Endometrial microvascular endothelial cells (primary cell): ENCODE data around the gene DISP3. TPM values are rescaled to one million over a fixed set of nuclear protein-coding genes. Genes with fewer than 3 reads are reported as not detected.

Experiments used
- in situ Hi-C: cut with HindIII; loops from 2 replicates; pipeline ENCODE4 v1.10.0; 2017; ENCODE audit warnings: low sequenced_read_pairs, low pct_unique_long_range_greater_than_20kb; ENCODE audit errors: inconsistent ontology term
- total RNA-seq: library from RNA; depleted of rRNA; stranded (reverse); fragments of >200 nt; gene quantifications from one replicate; pipeline ENCODE4 v1.2.3, GENCODE V29; 2015; ENCODE audit errors: inconsistent ontology term

The DISP3 gene
- total RNA-seq, 1 donor from 2014 or later, result 0.56 TPM

DNA sequence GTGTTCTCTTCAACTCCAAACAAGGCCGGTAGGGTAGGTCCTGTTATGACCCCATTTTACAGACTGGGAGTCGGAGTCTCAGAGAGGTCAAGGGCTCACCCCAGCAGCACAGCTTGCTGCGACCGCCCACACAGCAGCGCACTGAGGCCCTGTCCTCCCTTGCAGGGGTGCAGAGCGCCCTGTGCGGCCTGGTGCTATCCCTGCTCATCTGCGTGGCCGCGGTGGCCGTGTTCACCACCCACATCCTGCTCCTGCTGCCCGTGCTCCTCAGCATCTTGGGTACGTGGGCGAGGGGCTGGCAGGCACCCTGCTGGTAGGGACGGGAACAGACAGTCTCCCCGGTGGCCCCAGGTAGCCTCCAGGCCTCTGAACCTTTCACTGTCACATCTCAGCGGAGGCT is 55.9 kb downstream of the DISP3 start:
- in situ Hi-C loops, result no loop called here

DNA sequence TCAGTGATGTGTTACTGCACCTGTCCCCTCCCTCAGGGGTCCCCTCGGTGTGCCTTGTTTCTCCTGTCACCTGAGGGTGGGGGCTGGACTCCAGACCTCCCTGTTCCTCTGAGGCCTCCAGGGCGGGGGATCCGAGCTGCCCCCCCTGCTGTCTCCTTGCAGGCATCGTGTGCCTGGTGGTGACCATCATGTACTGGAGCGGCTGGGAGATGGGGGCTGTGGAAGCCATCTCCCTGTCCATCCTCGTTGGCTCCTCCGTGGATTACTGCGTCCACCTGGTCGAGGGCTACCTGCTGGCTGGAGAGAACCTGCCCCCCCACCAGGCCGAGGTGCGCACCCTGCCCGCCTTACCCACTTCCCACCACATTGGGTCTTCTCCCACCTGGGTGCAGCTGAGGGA is 56.4 kb downstream of the DISP3 start:
- in situ Hi-C loops, result no loop called here

- in situ Hi-C loops, result no loop called here
Observed at GRCh38 chr1:11535761-11536572, 57.0 kb downstream of the DISP3 start.

DNA sequence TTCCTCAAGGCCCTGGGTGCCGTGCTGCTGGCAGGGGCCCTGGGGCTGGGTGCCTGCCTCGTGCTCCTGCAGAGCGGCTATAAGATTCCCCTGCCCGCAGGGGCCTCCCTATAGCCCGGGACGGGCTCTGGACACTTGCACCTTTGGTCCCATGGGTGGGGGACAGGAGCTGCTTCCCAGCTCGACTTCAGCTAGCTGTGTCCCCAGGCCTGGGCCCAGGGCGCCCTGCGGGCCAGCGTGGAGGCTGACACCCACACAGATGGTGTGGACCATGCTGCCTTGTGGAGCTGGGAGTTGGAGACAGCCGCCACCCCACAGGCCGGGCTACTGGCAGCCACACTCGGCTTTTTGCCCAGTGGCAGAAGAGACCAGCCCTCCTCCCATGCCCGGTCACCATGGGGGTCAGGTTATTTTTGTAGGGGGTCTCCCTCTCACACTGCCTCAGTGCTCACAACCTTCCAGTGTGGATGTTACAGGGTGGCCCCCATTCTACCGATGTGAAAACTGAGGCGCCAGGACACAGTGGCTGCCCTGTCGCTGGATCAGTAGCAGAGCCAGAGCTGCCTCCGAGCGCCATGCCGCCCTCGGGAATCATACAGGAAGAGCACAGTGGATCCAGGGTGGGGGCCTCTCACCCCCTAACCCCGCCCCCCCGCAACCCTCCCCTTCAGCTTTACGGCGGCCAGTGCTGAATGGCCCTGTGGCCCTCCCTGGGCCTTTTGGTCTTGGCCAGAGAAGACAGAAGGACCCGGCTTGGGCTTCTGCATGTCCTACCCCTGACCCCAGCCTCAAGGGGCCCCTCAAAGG is 57.8 kb downstream of the DISP3 start:
- in situ Hi-C loops, result no loop called here

DNA sequence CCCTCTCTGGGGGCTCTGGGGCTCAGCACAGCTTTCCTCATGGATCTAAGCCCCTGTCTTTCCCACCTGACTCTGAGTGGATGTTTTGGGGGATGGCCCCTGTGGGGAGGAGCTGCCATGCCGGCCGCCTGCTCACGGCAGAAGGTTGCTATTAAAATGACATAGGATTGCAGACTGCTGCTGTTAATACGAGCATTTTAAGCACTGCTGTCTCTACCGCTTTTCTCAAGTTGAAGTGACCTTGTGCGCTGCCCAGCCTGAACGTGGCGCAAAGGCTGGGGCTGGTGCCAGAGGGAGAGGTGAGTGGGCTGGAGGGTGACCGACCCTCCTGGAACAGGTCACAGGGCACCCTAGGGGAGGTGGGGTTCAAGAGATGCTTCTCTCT is 58.4 kb downstream of the DISP3 start:
- in situ Hi-C loops, result no loop called here

DNA sequence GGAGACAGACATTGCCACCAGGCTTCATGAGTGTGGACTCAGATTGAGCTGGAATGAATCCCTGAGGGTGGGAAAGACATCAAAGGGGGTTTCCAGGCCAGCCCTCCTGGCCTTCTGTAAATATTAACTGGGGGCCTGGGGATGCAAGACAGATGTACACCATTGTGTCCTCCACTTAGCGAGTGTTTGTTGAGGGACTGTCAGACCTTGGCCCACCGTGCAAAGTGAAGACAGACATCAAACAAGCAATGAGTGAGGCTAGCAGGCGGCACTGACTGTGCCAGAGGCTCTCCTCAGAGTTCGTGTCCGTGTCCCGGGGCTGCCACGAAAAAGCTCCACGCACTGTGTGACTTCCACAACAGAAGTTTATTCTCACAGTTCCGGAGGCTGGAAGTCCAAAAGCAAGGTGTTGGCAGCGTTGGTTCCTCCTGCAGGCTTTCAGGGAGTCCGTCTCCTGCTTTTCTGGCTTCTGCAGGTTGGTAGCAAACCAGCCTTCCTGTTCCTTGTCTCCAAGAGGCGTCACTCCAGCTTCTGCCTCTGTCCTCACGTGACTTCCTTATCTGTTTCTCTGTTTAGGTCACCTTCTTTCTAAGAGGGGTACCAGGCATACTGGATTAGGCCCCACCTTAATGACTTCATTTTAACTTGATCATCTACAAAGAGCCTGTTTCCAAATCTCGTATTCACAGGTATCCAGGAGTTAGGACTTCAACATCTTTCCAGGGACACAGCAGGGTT is 59.1 kb downstream of the DISP3 start:
- in situ Hi-C loops, result no loop called here

DNA sequence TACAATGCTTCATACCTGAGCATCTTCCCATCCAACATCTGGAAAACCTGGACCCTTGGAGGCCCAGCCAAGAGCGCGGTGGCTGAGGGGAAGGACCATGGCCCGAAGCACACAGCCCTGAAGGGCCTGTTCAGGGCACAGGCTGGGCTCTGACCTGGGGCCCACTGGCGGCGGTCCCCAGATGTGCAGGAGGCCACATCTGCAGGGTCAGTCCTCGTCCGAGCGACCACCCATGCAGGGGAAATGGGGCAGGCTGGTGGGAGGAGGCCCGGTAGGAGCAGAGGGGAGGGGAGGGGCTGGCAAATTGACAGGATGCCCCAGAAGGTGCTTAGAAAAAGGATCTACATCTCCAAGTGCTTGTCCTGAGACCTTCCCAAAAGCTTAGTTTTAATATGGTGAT is 59.9 kb downstream of the DISP3 start:
- in situ Hi-C loops, result no loop called here

GRCh38 chr1:11539850-11540772 is 61.2 kb downstream of the DISP3 start:
- in situ Hi-C loops, result no loop called here

DNA sequence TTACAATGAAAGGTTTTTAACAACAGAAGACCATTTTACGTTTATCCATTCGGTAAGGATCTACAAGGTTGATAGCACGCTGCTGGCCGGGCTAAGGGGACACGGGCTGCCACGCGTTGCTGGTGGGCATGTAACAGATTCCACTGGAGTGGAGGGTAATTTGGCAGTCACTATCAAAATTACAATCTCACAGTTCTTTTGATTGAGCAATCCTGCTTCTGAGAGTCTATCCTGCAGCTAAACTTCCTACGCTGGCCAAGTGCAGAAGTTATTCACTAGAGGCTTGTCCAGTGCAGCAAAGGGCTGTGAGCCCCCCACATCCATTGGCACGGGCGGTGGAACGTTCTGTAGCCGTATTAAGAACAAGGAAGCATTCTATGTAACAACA is 61.8 kb downstream of the DISP3 start:
- in situ Hi-C loops, result no loop called here

GRCh38 chr1:11541236-11541635 is 62.3 kb downstream of the DISP3 start:
- in situ Hi-C loops, result no loop called here

DNA sequence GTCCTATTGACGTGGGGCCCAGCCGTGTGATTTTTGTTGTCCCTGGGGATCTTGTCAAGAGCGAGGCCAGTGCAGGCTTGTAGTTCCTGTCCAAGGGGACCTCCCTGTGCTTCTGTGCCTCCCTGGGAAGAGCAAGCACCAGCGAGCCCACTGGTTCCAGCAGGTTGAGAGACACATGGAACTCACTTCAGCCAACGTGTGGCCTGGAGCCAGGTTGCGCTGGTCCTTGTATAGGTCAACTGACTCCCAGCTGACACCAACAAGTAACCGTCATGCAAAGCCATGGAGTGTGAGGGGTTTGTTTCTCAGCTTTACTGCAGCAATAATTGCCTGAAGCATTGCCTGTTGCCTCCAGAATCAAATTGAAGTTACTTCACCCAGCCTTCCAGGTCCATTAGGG is 63.0 kb downstream of the DISP3 start:
- in situ Hi-C loops, result no loop called here

DNA sequence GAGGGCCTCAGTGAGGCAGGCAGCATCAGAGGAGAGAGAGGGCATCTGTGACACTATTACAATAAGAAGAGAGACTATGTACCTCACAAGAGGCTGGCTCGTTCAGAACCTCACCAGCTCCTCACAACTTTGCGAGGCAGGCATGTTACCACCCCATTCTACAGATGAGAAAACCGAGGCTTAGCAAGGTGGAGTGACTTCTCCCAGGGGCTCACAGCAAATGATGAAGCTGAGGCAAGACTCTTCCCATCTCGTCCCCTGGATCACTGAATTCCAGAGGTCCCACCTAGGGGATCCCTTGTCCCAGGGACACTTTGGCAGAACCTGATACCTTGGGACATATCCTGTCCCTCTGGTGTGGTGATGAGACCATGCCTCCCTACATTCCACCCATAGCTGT is 64.4 kb downstream of the DISP3 start:
- in situ Hi-C loops, result no loop called here

GRCh38 chr1:11543796-11544195 is 64.8 kb downstream of the DISP3 start:
- in situ Hi-C loops, result no loop called here

DNA sequence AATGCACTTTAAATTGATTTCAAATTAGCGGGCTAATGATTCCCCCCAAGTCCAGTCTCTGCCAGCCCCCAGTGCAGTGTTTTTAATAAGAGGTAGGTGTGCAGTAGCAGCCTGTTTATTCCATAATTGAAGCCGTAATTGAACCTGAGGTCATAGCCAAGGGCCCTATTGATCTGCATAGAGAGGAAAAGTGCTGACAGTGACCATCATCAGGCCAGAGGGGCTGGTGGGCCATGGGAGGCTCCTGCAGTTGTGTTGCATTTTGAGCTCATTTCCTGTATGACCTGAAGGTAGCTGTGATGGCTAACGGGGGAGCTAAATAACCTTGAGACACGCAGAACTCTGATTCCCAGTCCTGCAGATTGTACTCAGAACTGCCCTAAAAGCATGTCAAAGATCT is 67.5 kb downstream of the DISP3 start:
- in situ Hi-C loops, result no loop called here

GRCh38 chr1:11550664-11551283 is 71.8 kb downstream of the DISP3 start:
- in situ Hi-C loops, result no loop called here

- in situ Hi-C loops, result no loop called here
Observed at GRCh38 chr1:11558276-11558675, 79.3 kb downstream of the DISP3 start.

DNA sequence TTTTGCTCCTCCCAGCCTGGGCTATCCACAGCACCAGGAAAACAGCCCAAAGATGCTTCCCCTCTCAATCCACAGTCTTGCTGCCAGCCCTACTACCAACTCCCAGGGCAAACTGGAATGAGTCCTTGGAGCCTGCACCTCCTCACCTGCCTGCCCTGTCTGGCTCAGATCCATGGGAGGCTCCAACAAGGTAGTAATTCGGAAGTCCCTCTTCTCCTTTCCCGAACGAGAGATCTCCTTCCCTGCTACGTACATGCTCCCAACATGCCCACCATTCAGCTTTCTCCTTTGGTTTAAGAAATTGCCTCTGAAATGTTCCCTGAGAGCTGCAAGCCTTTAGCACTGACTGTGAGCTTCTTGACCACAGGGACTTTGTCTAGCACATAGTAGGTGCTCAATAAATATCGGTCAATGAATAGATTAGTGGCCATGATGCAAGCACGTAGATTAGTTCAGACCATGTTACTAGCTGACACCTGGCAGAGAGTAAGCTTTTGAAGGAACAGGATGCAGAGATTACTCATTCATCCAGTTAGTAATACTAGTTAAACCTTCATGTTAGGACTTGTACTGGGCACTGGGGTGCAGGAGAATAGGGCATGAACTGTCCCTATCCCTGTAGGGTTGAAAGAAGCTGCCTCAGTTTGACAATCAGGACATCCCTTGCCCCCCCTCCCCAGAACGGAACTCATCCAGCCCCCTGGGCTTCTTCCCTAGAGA is 80.1 kb downstream of the DISP3 start:
- in situ Hi-C loops, result no loop called here

- in situ Hi-C loops, result no loop called here
Observed at GRCh38 chr1:11559591-11559970, 80.6 kb downstream of the DISP3 start.
